GM19240 (cell line): ENCODE data around the gene MMEL1.
A peak's percentile ranks its signal among the peaks of the same experiment; 100 is the strongest.
"Not testable (repeated sequence)": the region's sequence is repeated elsewhere in the genome, so short reads cannot be mapped to it uniquely, and the experiment has no call there.

ENCODE experiments used
- DNase-seq: peaks from one replicate; pipeline ENCODE4 v3.0.0; 2011; ENCODE audit warnings: low spot score; ENCODE audit not compliant: insufficient read length

MMEL1 gene

GRCh38 chr1:2558861-2559260, 74.0 kb downstream of the MMEL1 start:
- DNase-seq, result no peak

GRCh38 chr1:2558420-2558819, 74.4 kb downstream of the MMEL1 start:
- no peak for DNase-seq

GRCh38 chr1:2557482-2558400, 75.1 kb downstream of the MMEL1 start:
- DNase-seq, result no peak

- DNase-seq, result peak; percentile 59
Observed at GRCh38 chr1:2556678-2557481, 75.9 kb downstream of the MMEL1 start.

- DNase-seq, result peak; percentile 97
Observed at GRCh38 chr1:2556277-2556677, 76.5 kb downstream of the MMEL1 start, which contains the start of gene TNFRSF14. TNFRSF14 (plus strand) TSS chr1:2556371; CDS start chr1:2556665, 294 bp downstream.

- DNase-seq, result peak; percentile 61
Observed at GRCh38 chr1:2555634-2556276, 77.1 kb downstream of the MMEL1 start.

GRCh38 chr1:2554621-2555387, 78.0 kb downstream of the MMEL1 start:
- DNase-seq, result no peak

GRCh38 chr1:2553871-2554620, 78.8 kb downstream of the MMEL1 start:
- no peak for DNase-seq

GRCh38 chr1:2553076-2553475, 79.7 kb downstream of the MMEL1 start:
- not testable (repeated sequence) for DNase-seq

- DNase-seq, result no peak
Observed at GRCh38 chr1:2552189-2552588, 80.6 kb downstream of the MMEL1 start.

GRCh38 chr1:2551544-2551943, 81.3 kb downstream of the MMEL1 start:
- not testable (repeated sequence) for DNase-seq

GRCh38 chr1:2550309-2550861, 82.4 kb downstream of the MMEL1 start:
- not testable (repeated sequence) for DNase-seq

- not testable (repeated sequence) for DNase-seq
Observed at GRCh38 chr1:2549367-2550029, 83.3 kb downstream of the MMEL1 start.

GRCh38 chr1:2548068-2548589, 84.7 kb downstream of the MMEL1 start:
- DNase-seq, result peak; percentile 75

- DNase-seq, result no peak
Observed at GRCh38 chr1:2547210-2548067, 85.4 kb downstream of the MMEL1 start.

- peak; percentile 84 for DNase-seq
Observed at GRCh38 chr1:2546515-2547209, 86.2 kb downstream of the MMEL1 start.

GRCh38 chr1:2545754-2546514, 86.9 kb downstream of the MMEL1 start:
- peak; percentile 96 for DNase-seq
